Measurements from ENCODE around the gene TDRD10. TPM values are rescaled to one million over a fixed set of nuclear protein-coding genes. Genes with fewer than 3 reads are reported as not detected.

The TDRD10 gene
- total RNA-seq, 1 donor from 2014 or later, result not detected

DNA sequence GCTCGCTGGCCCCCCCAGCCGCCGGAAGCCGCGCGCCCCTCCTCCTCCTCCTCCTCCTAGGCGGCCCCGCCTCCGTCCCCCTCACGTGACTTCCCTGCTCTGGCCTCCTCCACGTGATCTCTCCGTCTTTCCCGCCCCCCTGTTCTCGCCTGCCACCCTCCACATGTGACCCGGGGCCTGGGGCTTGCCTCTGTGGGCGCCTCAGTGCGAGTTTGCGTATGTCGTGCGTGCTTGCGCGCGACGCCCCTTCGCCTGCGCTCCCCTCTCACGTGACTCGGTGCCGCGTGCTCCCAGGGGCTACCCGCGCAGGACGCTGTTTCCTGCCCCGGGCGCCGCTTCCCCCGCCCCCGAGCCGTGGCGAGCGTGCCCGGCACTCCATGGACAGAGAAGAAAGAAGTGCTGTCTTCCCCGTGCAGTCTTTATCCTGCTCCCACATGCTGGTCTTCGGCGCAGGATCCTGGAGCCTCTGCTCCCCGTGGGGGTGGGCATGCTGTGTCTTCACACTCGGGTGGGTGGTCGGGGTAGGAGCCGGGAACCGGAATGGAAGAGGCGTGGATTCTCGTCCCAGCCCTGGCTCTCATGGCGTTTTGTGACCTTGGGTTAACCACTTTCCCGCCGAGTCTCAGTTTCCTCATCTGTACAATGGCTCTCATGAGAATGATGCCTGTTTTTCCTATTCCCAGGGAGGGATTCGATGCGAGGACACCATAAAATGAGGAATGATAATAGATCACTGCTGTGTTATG, 56.9 kb downstream of the TDRD10 start:
- TF ChIP-seq, protein P1, sequence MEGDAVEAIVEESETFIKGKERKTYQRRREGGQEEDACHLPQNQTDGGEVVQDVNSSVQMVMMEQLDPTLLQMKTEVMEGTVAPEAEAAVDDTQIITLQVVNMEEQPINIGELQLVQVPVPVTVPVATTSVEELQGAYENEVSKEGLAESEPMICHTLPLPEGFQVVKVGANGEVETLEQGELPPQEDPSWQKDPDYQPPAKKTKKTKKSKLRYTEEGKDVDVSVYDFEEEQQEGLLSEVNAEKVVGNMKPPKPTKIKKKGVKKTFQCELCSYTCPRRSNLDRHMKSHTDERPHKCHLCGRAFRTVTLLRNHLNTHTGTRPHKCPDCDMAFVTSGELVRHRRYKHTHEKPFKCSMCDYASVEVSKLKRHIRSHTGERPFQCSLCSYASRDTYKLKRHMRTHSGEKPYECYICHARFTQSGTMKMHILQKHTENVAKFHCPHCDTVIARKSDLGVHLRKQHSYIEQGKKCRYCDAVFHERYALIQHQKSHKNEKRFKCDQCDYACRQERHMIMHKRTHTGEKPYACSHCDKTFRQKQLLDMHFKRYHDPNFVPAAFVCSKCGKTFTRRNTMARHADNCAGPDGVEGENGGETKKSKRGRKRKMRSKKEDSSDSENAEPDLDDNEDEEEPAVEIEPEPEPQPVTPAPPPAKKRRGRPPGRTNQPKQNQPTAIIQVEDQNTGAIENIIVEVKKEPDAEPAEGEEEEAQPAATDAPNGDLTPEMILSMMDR (IDR thresholded peaks at IDR 0.05; ENCODE audit: insufficient read depth, low read length, poor library complexity, severe bottlenecking), result no peak
- Histone ChIP-seq H3K4me3 (ENCODE audit: low read depth, low read length) (peak overlapping the region; percentile 85), H3K27me3 (ENCODE audit: control insufficient read depth, insufficient read depth, low read length) (no peaks in the 10 kb centered on the region), H3K36me3 (ENCODE audit: control insufficient read depth, insufficient read depth, low read length) (no peaks in the 10 kb centered on the region)
- DNase-seq (ENCODE audit: low read depth), result peak; percentile 86

DNA sequence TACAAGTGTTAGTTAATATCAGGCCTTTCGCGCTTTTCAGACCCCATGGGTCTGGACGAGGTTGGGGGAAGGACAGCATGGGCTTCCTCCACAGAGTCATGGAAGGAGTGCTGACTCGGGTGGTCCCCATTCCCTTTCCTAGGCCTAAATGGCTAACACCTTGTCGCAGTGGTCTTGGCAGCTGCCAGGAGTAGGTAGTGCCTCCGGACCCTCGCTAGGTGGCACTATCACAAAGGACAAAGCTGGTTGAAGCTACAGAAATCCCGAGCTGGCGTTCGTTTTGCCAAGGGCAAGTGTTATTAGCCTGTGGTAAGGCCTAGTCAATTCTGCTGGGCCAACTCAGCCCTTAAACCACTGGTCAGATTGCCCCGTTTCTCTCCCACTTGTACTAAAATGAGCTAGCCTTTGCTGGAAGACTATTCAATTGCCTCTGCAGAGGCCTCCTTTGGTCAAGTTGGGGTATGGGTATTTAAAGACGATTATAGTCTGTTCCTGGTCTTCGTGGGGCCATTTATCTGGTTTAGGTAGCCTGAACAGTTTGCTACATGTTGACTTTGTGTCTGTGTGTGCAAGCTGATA, 57.5 kb downstream of the TDRD10 start:
- TF ChIP-seq, protein P1 (IDR thresholded peaks at IDR 0.05; ENCODE audit: insufficient read depth, low read length, poor library complexity, severe bottlenecking), result peak; percentile 90
- Histone ChIP-seq H3K36me3 (ENCODE audit: control insufficient read depth, insufficient read depth, low read length) (no peaks in the 10 kb centered on the region), H3K27me3 (ENCODE audit: control insufficient read depth, insufficient read depth, low read length) (no peaks in the 10 kb centered on the region), H3K4me3 (ENCODE audit: low read depth, low read length) (peak overlapping the region; percentile 85)
- peak; percentile 65 for DNase-seq (ENCODE audit: low read depth)

DNA sequence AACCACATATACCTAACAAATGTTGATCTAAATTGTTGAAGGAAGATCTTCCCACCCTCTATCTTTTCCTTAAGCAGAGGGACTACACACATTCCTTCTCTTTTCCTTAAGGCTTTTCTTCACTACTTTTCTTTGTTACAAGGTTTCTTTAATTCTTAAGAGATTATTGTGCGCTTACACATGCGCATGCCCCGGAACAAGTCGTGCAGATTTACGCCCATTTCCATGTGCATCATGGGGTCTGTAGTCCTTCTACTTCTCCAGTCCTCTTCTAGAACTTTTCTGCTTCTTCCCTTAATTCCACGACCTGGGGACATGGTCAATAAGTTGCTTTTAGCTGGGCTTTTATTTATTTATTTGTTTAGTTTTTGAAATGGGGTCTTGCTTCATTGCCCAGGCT, 63.9 kb downstream of the TDRD10 start:
- H3K27me3 ChIP-seq (ENCODE audit: control insufficient read depth, insufficient read depth, low read length), result peaks cover 35% of the 10 kb centered on the region
- no peak overlapping the region for H3K4me3 ChIP-seq (ENCODE audit: low read depth, low read length)
- TF ChIP-seq, protein P1 (IDR thresholded peaks at IDR 0.05; ENCODE audit: insufficient read depth, low read length, poor library complexity, severe bottlenecking), result no peak
- no peak for DNase-seq (ENCODE audit: low read depth)
- no peaks in the 10 kb centered on the region for H3K36me3 ChIP-seq (ENCODE audit: control insufficient read depth, insufficient read depth, low read length)

DNA sequence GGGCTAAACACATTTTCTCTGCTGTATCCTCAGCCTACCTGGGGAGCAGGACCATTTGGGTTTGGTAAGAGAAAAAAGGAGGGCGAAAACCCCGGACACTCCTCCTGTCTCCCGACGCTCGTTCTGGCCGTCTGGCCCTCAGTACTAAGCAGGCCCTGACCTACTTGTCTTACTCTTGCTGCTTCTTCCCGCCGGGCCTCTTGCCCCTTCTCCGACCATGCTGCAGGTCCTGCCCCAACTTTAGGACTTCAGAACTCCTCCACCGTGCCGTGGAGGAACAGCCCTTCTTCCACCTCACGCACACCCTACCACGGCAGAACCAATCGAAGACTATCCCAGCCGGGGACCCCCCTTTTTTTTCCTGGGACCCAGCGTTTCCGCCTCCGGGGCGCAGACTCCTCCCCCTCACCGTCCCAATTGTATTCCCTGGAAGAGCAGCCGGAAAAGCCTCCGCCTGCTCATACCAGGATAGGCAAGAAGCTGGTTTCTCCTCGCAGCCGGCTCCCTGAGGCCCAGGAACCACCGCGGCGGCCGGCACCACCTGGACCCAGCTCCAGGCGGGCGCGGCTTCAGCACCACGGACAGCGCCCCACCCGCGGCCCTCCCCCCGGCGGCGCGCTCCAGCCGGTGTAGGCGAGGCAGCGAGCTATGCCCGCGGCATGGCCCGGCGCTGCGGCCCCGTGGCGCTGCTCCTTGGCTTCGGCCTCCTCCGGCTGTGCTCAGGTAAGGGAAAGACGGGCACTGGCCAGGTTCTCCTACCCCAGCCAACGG, 65.6 kb downstream of the TDRD10 start, which contains the start of gene CHRNB2:
Gene CHRNB2, plus strand, starts transcription at position 393 of the 771 bp plus-strand sequence. Its CDS starts 267 bp downstream, at position 660.
- H3K36me3 ChIP-seq (ENCODE audit: control insufficient read depth, insufficient read depth, low read length), result no peaks in the 10 kb centered on the region
- TF ChIP-seq, protein P1 (IDR thresholded peaks at IDR 0.05; ENCODE audit: insufficient read depth, low read length, poor library complexity, severe bottlenecking), result no peak
- DNase-seq (ENCODE audit: low read depth), result no peak
- H3K27me3 ChIP-seq (ENCODE audit: control insufficient read depth, insufficient read depth, low read length), result peaks cover 35% of the 10 kb centered on the region
- no peak within 1 kb of the TSS for H3K4me3 ChIP-seq (ENCODE audit: low read depth, low read length)

DNA sequence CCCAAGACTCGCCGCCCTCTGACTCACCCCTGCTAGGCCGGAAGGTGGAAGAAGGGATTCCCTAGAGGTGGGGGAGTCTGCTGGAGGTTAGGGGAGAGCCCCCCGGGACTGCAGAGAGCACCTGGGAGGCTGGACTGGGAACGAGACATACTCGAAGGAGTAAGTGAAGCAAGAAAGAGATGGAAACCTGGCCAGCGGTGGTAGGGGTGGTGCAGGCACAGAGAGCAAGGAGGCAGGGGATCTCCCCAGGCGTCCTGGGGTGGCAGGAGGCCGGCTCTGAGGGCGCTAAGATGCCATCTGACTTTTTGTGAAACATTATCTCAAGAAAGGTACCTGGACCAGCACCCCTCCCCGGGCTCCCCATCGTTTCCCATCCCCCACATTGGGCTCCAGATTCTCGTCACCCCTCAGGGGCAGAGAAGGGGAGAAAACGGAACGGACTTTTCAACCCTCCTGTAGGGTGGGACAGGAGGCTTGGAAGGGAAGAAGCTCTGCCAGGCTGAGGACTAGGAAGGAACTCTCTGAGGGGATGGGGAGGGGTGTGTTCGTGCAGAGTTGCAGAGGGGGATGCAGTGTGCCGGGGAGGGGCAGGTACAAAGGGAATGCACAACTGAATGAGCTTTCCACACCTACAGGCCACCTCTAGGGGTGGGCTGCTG, 66.3 kb downstream of the TDRD10 start:
- no peaks in the 10 kb centered on the region for H3K36me3 ChIP-seq (ENCODE audit: control insufficient read depth, insufficient read depth, low read length)
- H3K27me3 ChIP-seq (ENCODE audit: control insufficient read depth, insufficient read depth, low read length), result peaks cover 35% of the 10 kb centered on the region
- no peak for DNase-seq (ENCODE audit: low read depth)
- no peak overlapping the region for H3K4me3 ChIP-seq (ENCODE audit: low read depth, low read length)
- TF ChIP-seq, protein P1 (IDR thresholded peaks at IDR 0.05; ENCODE audit: insufficient read depth, low read length, poor library complexity, severe bottlenecking), result no peak

Measured in kidney epithelial cell (primary cell).